Placental epithelial cell (primary cell): ENCODE data around the gene VAMP7. TPM values are rescaled to one million over a fixed set of nuclear protein-coding genes. Genes with fewer than 3 reads are reported as not detected.

Experiments
- small RNA-seq: library from RNA; depleted of rRNA; stranded (forward); fragments of <200 nt; gene quantifications from one replicate; pipeline ENCODE3, GENCODE V24; 2012
- total RNA-seq: library from RNA; depleted of rRNA; stranded (reverse); fragments of >200 nt; gene quantifications from 2 replicates; pipeline ENCODE4 v1.2.3, GENCODE V29; 2012

The VAMP7 gene
- total RNA-seq, result 30.6 and 51.9 TPM in 2 replicates

GRCh38 chrX:155881158-155881993 is at the start of gene VAMP7:
Gene VAMP7, plus strand, starts transcription at chrX:155881345. Its CDS starts 8,122 bp downstream, at chrX:155889467.

Small RNA genes lying within 50 kb of the gene (small RNA-seq; reads per million reads assigned to genes)
- not detected for gene DPH3P2

Other genes with a start within 250 kb of the VAMP7 start
- not detected in 2 replicates for gene IL9R, start 116.4 kb downstream of the VAMP7 start, total RNA-seq